SK-N-SH (cell line): Measurements from ENCODE around the gene TMEM209.

Experiments used
- MXI1 ChIP-seq: IDR thresholded peaks from 2 replicates; pipeline ENCODE4 v1.6.1; 2012; ENCODE audit warnings: mild to moderate bottlenecking, low read depth, low read length, improper control_type of control experiment
- TF ChIP-seq, protein P1 (sequence below): fragments of 200-600 bp; sonication (generic); IDR thresholded peaks from 2 replicates; pipeline ENCODE4 v1.6.1; 2017; ENCODE audit warnings: antibody characterized with exemption, mild to moderate bottlenecking, moderate library complexity

DNA sequence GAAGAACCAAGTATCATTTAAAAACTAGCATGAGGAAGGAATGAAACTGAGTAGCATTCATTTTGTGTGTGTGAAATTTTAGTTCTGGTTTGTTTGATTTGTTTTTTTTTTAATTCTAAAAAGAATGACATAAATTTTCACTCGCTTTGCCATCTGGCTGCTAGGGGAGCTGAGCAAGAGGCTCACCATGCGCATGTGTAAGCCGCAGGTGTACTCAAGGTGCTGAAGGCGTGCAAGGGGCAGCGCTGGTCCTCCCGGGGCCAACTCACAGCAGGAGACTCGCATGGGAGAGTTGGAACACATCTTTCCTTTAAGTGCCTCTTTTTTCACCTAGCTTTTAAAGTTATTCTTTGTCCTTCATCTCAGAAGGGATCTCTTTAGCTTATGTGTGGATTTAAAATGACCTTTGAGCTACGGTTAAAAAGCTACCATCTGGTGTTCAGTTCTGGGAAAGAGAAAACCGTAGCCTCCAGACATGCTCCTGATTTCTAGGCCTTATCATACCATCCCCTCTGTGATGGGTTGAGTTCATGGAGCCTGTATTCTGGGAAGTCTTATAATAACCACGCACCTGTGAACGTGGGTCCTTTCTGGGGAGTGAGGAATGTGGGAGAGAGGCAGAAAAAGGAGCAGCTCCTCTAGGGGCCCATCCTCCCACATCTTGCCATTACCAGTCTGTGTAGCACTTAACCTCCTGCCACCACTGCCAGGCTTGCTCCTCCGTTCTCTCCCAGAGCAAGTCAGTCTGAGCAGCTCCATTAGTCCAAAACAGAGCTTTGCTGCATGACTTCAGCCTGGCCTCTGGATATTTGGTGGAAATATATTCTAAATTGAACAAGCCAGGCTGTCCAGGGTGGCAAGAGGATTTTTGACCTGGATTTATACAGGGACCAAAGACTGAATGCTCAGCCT lies 73.0 kb downstream of the TMEM209 start:
- TF ChIP-seq, protein P1, sequence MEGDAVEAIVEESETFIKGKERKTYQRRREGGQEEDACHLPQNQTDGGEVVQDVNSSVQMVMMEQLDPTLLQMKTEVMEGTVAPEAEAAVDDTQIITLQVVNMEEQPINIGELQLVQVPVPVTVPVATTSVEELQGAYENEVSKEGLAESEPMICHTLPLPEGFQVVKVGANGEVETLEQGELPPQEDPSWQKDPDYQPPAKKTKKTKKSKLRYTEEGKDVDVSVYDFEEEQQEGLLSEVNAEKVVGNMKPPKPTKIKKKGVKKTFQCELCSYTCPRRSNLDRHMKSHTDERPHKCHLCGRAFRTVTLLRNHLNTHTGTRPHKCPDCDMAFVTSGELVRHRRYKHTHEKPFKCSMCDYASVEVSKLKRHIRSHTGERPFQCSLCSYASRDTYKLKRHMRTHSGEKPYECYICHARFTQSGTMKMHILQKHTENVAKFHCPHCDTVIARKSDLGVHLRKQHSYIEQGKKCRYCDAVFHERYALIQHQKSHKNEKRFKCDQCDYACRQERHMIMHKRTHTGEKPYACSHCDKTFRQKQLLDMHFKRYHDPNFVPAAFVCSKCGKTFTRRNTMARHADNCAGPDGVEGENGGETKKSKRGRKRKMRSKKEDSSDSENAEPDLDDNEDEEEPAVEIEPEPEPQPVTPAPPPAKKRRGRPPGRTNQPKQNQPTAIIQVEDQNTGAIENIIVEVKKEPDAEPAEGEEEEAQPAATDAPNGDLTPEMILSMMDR: no peak
- no peak for TF ChIP-seq MXI1
